WERI-Rb-1 (cell line): ENCODE measurements around the gene ZNF407.

ENCODE experiments used
- DNase-seq: peaks from one replicate; pipeline ENCODE4 v3.0.0-alpha.2; 2020
- H3K27ac ChIP-seq: fragments of 250-450 bp; sonication (Bioruptor Pico); 2 replicates; pipeline ENCODE4 v1.5.1; 2020; ENCODE audit warnings: mild to moderate bottlenecking, moderate library complexity
- H3K27me3 ChIP-seq: fragments of 250-450 bp; sonication (Bioruptor Pico); 2 replicates; pipeline ENCODE4 v1.5.1; 2021; ENCODE audit warnings: mild to moderate bottlenecking, low read depth, moderate library complexity; ENCODE audit not compliant: insufficient read depth, severe bottlenecking
- H3K36me3 ChIP-seq: fragments of 250-450 bp; sonication (Bioruptor Pico); 2 replicates; pipeline ENCODE4 v1.5.1; 2020; ENCODE audit warnings: mild to moderate bottlenecking, moderate library complexity
- H3K4me3 ChIP-seq: 2 replicates; pipeline ENCODE4 v1.5.1; 2011; ENCODE audit warnings: low read depth, mild to moderate bottlenecking, control low read depth, low read length
- H3K9me3 ChIP-seq: fragments of 250-450 bp; sonication (Bioruptor Pico); 2 replicates; pipeline ENCODE4 v1.5.1; 2021; ENCODE audit warnings: mild to moderate bottlenecking, moderate library complexity; ENCODE audit not compliant: severe bottlenecking
- TF ChIP-seq, protein P1 (sequence below): IDR thresholded peaks from 2 replicates; pipeline ENCODE4 v1.5.1; 2011; ENCODE audit warnings: low read depth, mild to moderate bottlenecking, control low read depth, inconsistent platforms, low read length

Gene ZNF407

DNA sequence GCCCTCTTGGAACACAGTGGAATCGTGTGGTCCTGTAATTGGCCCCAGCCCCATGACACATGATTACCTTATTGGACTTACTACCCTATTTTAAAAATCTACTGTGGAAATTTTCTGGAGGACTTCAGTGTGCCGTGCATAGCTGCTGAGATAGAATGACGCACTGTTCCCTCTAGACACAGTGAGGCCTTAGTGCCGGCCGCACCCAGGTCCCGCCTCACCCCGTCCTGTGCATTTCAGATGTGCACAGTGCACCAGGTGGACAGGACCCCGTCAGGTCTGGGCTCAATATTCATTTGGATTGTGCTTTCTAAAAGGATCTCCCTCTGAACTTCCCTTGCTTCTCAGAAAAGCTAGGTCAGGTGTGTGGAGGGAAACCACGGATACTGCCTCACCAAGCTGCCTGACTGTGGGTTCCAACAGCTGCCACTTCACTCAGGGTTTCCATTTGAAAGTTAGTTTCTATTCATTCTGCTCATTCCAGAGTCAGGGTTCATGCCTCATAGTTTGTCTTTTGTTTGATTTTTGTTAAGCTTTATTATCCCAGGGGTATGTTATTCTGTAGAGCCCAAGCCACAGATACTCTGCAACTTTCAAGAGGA, 455.5 kb downstream of the ZNF407 start:
- no peaks in the 10 kb centered on the region for H3K27me3 ChIP-seq

GRCh38 chr18:75054046-75054445, 456.4 kb downstream of the ZNF407 start:
- DNase-seq, result no peak
- H3K9me3 ChIP-seq, result no peaks in the 10 kb centered on the region
- H3K36me3 ChIP-seq, result no peaks in the 10 kb centered on the region
- no peak overlapping the region for H3K27ac ChIP-seq
- H3K4me3 ChIP-seq, result no peak overlapping the region
- TF ChIP-seq, protein P1, sequence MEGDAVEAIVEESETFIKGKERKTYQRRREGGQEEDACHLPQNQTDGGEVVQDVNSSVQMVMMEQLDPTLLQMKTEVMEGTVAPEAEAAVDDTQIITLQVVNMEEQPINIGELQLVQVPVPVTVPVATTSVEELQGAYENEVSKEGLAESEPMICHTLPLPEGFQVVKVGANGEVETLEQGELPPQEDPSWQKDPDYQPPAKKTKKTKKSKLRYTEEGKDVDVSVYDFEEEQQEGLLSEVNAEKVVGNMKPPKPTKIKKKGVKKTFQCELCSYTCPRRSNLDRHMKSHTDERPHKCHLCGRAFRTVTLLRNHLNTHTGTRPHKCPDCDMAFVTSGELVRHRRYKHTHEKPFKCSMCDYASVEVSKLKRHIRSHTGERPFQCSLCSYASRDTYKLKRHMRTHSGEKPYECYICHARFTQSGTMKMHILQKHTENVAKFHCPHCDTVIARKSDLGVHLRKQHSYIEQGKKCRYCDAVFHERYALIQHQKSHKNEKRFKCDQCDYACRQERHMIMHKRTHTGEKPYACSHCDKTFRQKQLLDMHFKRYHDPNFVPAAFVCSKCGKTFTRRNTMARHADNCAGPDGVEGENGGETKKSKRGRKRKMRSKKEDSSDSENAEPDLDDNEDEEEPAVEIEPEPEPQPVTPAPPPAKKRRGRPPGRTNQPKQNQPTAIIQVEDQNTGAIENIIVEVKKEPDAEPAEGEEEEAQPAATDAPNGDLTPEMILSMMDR, result no peak
- H3K27me3 ChIP-seq, result no peaks in the 10 kb centered on the region

More for the DNA sequence above, 455.5 kb downstream of the ZNF407 start:
- no peak for DNase-seq
- no peak overlapping the region for H3K4me3 ChIP-seq
- no peak overlapping the region for H3K27ac ChIP-seq
- TF ChIP-seq, protein P1, result no peak
- H3K36me3 ChIP-seq, result no peaks in the 10 kb centered on the region
- no peaks in the 10 kb centered on the region for H3K9me3 ChIP-seq

DNA sequence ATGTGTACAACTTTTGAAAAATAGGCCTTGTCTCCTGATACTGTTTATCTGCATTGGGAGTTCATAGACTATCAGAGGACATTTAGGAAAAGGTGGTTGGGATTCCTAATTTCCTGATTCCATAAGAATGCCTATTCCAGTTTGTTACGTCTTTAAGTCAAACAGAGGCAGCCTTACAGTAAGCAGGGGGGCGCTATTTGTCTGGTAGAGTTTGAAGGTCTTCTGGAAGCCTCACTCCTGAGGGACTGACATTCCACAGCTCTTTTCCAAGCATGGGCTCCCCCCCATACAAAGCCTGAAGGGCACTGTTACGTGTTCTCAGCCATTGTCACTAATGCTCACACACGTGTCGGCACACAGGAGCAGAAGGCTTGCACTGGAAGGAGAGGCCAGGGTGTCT, 456.9 kb downstream of the ZNF407 start:
- no peak for DNase-seq
- H3K27ac ChIP-seq, result no peak overlapping the region

GRCh38 chr18:75057169-75057960, 459.7 kb downstream of the ZNF407 start:
- no peaks in the 10 kb centered on the region for H3K9me3 ChIP-seq
- H3K27me3 ChIP-seq, result no peaks in the 10 kb centered on the region
- TF ChIP-seq, protein P1, result no peak
- H3K36me3 ChIP-seq, result no peaks in the 10 kb centered on the region
- H3K27ac ChIP-seq, result no peak overlapping the region
- H3K4me3 ChIP-seq, result no peak overlapping the region
- DNase-seq, result no peak

More for the DNA sequence above, 456.9 kb downstream of the ZNF407 start:
- Histone ChIP-seq H3K36me3 (no peaks in the 10 kb centered on the region), H3K27me3 (no peaks in the 10 kb centered on the region), H3K9me3 (no peaks in the 10 kb centered on the region), H3K4me3 (no peak overlapping the region)
- TF ChIP-seq, protein P1, result no peak

GRCh38 chr18:75060185-75060584, 462.5 kb downstream of the ZNF407 start:
- Histone ChIP-seq H3K4me3 (no peak overlapping the region), H3K27me3 (no peaks in the 10 kb centered on the region), H3K36me3 (peaks cover 2% of the 10 kb centered on the region; the same call in 1 of the 2 replicates), H3K9me3 (no peaks in the 10 kb centered on the region), H3K27ac (no peak overlapping the region)
- TF ChIP-seq, protein P1, result no peak
- DNase-seq, result no peak
